DND-41 (cell line): ENCODE results near the gene CCDC78.

Source experiments
- ATAC-seq: fragments of 200-7000 bp; cut with Tn5 transposase; 3 replicates; pipeline ENCODE4 v1.9.1; 2021; ENCODE audit warnings: low read depth; ENCODE audit not compliant: insufficient read depth
- DNase-seq: peaks from one replicate; pipeline ENCODE4 v3.0.0-alpha.2; 2020
- H2AFZ ChIP-seq: 2 replicates; pipeline ENCODE4 v1.6.0; 2012; ENCODE audit warnings: low read depth, low read length
- H3K27ac ChIP-seq: 2 replicates; pipeline ENCODE4 v1.5.1; 2012; ENCODE audit warnings: low read length, inconsistent platforms
- H3K27me3 ChIP-seq: fragments of 200-600 bp; sonication (generic); 2 replicates; pipeline ENCODE4 v1.6.0; 2012; ENCODE audit warnings: low read length, mild to moderate bottlenecking, inconsistent platforms; ENCODE audit not compliant: insufficient read depth, poor library complexity
- H3K36me3 ChIP-seq: 2 replicates; pipeline ENCODE4 v1.5.1; 2012; ENCODE audit warnings: low read length, inconsistent platforms; ENCODE audit not compliant: insufficient read depth
- H3K4me1 ChIP-seq: 2 replicates; pipeline ENCODE4 v1.5.1; 2012; ENCODE audit warnings: mild to moderate bottlenecking, low read length; ENCODE audit not compliant: insufficient read depth
- H3K4me2 ChIP-seq: 2 replicates; pipeline ENCODE4 v1.6.0; 2012; ENCODE audit warnings: mild to moderate bottlenecking, moderate library complexity, low read length, inconsistent platforms; ENCODE audit not compliant: insufficient read depth
- H3K4me3 ChIP-seq, 2 experiments: fragments of 200-600 bp in 1 of 2; shearing (Covaris generic) in 1 of 2; 2 replicates each; pipeline ENCODE4 v1.5.1; 2012 to 2016; ENCODE audit warnings: inconsistent platforms in 2 of 2, low read length in 2 of 2, mild to moderate bottlenecking in 2 of 2, low read depth in 1 of 2, moderate library complexity in 1 of 2
- H3K79me2 ChIP-seq: 2 replicates; pipeline ENCODE4 v1.6.0; 2012; ENCODE audit warnings: low read length, inconsistent platforms; ENCODE audit not compliant: insufficient read depth
- H3K9ac ChIP-seq: 2 replicates; pipeline ENCODE4 v1.6.0; 2012; ENCODE audit warnings: low read depth, mild to moderate bottlenecking, inconsistent platforms, low read length, moderate library complexity
- H3K9me3 ChIP-seq: 2 replicates; pipeline ENCODE4 v1.5.1; 2012; ENCODE audit warnings: low read length, moderate library complexity, mild to moderate bottlenecking, inconsistent platforms; ENCODE audit not compliant: insufficient read depth, severe bottlenecking
- H4K20me1 ChIP-seq: 2 replicates; pipeline ENCODE4 v1.6.0; 2012; ENCODE audit warnings: low read length; ENCODE audit not compliant: insufficient read depth
- CTCF ChIP-seq: IDR thresholded peaks from 2 replicates; pipeline ENCODE4 v1.5.1; 2012; ENCODE audit warnings: borderline replicate concordance, low read length, moderate library complexity, mild to moderate bottlenecking; ENCODE audit not compliant: poor library complexity, severe bottlenecking; ENCODE audit errors: extremely low read depth
- EZH2 ChIP-seq: IDR thresholded peaks from 3 replicates; pipeline ENCODE4 v1.6.1; 2012; ENCODE audit warnings: borderline replicate concordance, low read depth, mild to moderate bottlenecking, moderate library complexity, low read length, inconsistent platforms; ENCODE audit not compliant: severe bottlenecking

Gene CCDC78

GRCh38 chr16:706189-707061 is 19.8 kb downstream of the CCDC78 start:
- no peak for TF ChIP-seq CTCF
- TF ChIP-seq EZH2 = no peak
- no peak overlapping the region for H2AFZ ChIP-seq
- no peaks in the 10 kb centered on the region for H3K79me2 ChIP-seq
- DNase-seq (no peak), ATAC-seq (no peak)
- H4K20me1 ChIP-seq = peaks cover 9% of the 10 kb centered on the region
- no peaks in the 10 kb centered on the region for H3K9me3 ChIP-seq
- H3K36me3 ChIP-seq = no peaks in the 10 kb centered on the region
- H3K27ac ChIP-seq = no peak overlapping the region
- no peak overlapping the region for H3K4me3 ChIP-seq
- no peak overlapping the region for H3K9ac ChIP-seq
- H3K4me1 ChIP-seq = 0 out of 2 replicates have a peak, but pooled peaks cover under 1% of the 10 kb centered on the region
- H3K27me3 ChIP-seq = no peaks in the 10 kb centered on the region
- H3K4me2 ChIP-seq = no peak overlapping the region

- H3K4me2 ChIP-seq = no peak within 1 kb of the TSS
- no peak within 1 kb of the TSS for H2AFZ ChIP-seq
- ATAC-seq (no peak), DNase-seq (no peak)
- H3K36me3 ChIP-seq = no peaks in the 10 kb centered on the region
- H3K4me3 ChIP-seq = no peak within 1 kb of the TSS
- no peaks in the 10 kb centered on the region for H3K27me3 ChIP-seq
- H3K27ac ChIP-seq = no peak within 1 kb of the TSS
- H3K79me2 ChIP-seq = no peaks in the 10 kb centered on the region
- no peak within 1 kb of the TSS for H3K9ac ChIP-seq
- no peaks in the 10 kb centered on the region for H3K9me3 ChIP-seq
- TF ChIP-seq CTCF = no peak
- no peak for TF ChIP-seq EZH2
- H3K4me1 ChIP-seq = no peaks in the 10 kb centered on the region
- peaks cover 5% of the 10 kb centered on the region for H4K20me1 ChIP-seq
Measured at GRCh38 chr16:705431-706188, 20.6 kb downstream of the CCDC78 start, which contains the start of gene FBXL16. Gene FBXL16 (minus strand): TSS chr16:705801. CDS start chr16:697405, 8,396 bp downstream.

- DNase-seq (no peak), ATAC-seq (no peak)
- Histone ChIP-seq H2AFZ (no peak overlapping the region), H3K4me1 (no peaks in the 10 kb centered on the region), H3K9ac (no peak overlapping the region), H3K9me3 (no peaks in the 10 kb centered on the region), H3K4me2 (no peak overlapping the region), H3K27ac (no peak overlapping the region), H3K27me3 (no peaks in the 10 kb centered on the region), H3K4me3 (no peak overlapping the region), H3K79me2 (no peaks in the 10 kb centered on the region), H3K36me3 (no peaks in the 10 kb centered on the region), H4K20me1 (peaks cover 10% of the 10 kb centered on the region)
- TF ChIP-seq EZH2 (no peak), CTCF (no peak)
Measured at GRCh38 chr16:704552-705380, 21.5 kb downstream of the CCDC78 start.
